ENCODE measurements around the gene STAC3. TPM values are rescaled to one million over a fixed set of nuclear protein-coding genes. Genes with fewer than 3 reads are reported as not detected.
A peak's percentile ranks its signal among the peaks of the same experiment; 100 is the strongest.

Gene STAC3
- total and polyA plus RNA-seq, 2 donors from 2014 or later: 1.5 to 3.1 TPM

DNA sequence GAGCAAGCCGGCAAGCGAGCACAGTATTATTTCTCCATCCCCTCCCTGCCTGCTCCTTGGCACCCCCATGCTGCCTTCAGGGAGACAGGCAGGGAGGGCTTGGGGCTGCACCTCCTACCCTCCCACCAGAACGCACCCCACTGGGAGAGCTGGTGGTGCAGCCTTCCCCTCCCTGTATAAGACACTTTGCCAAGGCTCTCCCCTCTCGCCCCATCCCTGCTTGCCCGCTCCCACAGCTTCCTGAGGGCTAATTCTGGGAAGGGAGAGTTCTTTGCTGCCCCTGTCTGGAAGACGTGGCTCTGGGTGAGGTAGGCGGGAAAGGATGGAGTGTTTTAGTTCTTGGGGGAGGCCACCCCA, 38.3 kb downstream of the STAC3 start:
- H3K27ac ChIP-seq (ENCODE audit: low read depth in 2 of 2, low read length in 2 of 2): no peak overlapping the region
- TF ChIP-seq, protein P1, sequence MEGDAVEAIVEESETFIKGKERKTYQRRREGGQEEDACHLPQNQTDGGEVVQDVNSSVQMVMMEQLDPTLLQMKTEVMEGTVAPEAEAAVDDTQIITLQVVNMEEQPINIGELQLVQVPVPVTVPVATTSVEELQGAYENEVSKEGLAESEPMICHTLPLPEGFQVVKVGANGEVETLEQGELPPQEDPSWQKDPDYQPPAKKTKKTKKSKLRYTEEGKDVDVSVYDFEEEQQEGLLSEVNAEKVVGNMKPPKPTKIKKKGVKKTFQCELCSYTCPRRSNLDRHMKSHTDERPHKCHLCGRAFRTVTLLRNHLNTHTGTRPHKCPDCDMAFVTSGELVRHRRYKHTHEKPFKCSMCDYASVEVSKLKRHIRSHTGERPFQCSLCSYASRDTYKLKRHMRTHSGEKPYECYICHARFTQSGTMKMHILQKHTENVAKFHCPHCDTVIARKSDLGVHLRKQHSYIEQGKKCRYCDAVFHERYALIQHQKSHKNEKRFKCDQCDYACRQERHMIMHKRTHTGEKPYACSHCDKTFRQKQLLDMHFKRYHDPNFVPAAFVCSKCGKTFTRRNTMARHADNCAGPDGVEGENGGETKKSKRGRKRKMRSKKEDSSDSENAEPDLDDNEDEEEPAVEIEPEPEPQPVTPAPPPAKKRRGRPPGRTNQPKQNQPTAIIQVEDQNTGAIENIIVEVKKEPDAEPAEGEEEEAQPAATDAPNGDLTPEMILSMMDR (IDR thresholded peaks at IDR 0.05; ENCODE audit: borderline replicate concordance, extremely low read depth, insufficient read depth): no peak
- intact Hi-C loops (cut with DNase I): no loop called here

GRCh38 chr12:57211791-57212700, 38.9 kb downstream of the STAC3 start:
- peaks cover 0 to 2% (median 0%) of the 10 kb centered on the region in 3 donors for H3K36me3 ChIP-seq (ENCODE audit: control insufficient read depth in 2 of 3, insufficient read depth in 3 of 3, low read length in 3 of 3)
- FAIRE-seq: no peak

More for the DNA sequence above, 38.3 kb downstream of the STAC3 start:
- no peaks in the 10 kb centered on the region for H3K9me3 ChIP-seq (ENCODE audit: control insufficient read depth in 2 of 3, insufficient read depth in 1 of 3, low read length in 3 of 3)
- H3K4me1 ChIP-seq (ENCODE audit: control insufficient read depth in 2 of 3, insufficient read depth in 2 of 3, low read depth in 1 of 3, low read length in 3 of 3): peaks cover 0 to 12% (median 8%) of the 10 kb centered on the region in 3 donors
- DNase-seq: peak in 1 of 5 donors; percentile 46
- H3K36me3 ChIP-seq (ENCODE audit: control insufficient read depth in 2 of 3, insufficient read depth in 3 of 3, low read length in 3 of 3): peaks cover 0 to 2% (median 0%) of the 10 kb centered on the region in 3 donors
- H3K4me3 ChIP-seq (ENCODE audit: low read length in 3 of 3): no peak overlapping the region
- no peak overlapping the region for H3K9ac ChIP-seq (ENCODE audit: low read length in 3 of 3)
- H3K27me3 ChIP-seq (ENCODE audit: control insufficient read depth, insufficient read depth, low read length): peaks cover 24% of the 10 kb centered on the region
- FAIRE-seq: no peak

DNA sequence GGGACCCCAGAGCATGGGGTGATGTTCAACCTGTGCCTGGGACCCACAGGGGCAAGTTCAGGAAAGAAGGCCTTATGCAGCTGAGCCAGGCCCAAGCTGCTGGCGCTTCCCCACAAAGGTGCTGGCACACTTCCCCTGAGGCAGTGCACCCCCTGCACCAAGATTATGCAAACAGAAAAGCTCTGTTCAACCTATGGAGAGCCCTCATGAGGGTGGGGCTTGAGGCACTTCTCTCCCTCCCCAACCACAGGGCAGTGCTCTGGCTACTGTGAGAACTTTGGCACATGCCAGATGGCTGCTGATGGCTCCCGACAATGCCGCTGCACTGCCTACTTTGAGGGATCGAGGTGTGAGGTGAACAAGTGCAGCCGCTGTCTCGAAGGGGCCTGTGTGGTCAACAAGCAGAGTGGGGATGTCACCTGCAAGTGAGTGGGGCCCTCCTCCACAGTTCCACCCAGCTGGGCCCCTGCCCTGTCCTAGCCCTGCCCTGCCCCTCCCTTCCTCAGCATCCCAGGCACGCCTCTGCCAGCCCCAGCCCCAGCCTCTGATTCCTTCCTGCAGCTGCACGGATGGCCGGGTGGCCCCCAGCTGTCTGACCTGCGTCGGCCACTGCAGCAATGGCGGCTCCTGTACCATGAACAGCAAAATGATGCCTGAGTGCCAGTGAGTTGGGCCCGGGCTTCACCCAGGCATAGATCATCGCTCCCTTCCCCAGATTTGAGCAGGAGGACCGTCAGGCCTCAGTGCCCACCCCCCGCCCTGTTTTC, 39.9 kb downstream of the STAC3 start:
- H3K36me3 ChIP-seq (ENCODE audit: control insufficient read depth in 2 of 3, insufficient read depth in 3 of 3, low read length in 3 of 3): peaks cover 0 to 5% (median 2%) of the 10 kb centered on the region in 3 donors
- no peaks in the 10 kb centered on the region for H3K9me3 ChIP-seq (ENCODE audit: control insufficient read depth in 2 of 3, insufficient read depth in 1 of 3, low read length in 3 of 3)
- H3K27me3 ChIP-seq (ENCODE audit: control insufficient read depth, insufficient read depth, low read length): peaks cover 18% of the 10 kb centered on the region
- DNase-seq: peak in 4 of 5 donors; percentile 37 to 64 (median 50)
- H3K27ac ChIP-seq (ENCODE audit: low read depth in 2 of 2, low read length in 2 of 2): no peak overlapping the region
- TF ChIP-seq, protein P1 (IDR thresholded peaks at IDR 0.05; ENCODE audit: borderline replicate concordance, extremely low read depth, insufficient read depth): no peak
- no peak overlapping the region for H3K4me3 ChIP-seq (ENCODE audit: low read length in 3 of 3)
- no peak for FAIRE-seq
- H3K4me1 ChIP-seq (ENCODE audit: control insufficient read depth in 2 of 3, insufficient read depth in 2 of 3, low read depth in 1 of 3, low read length in 3 of 3): peaks cover 0 to 8% (median 4%) of the 10 kb centered on the region in 3 donors
- H3K9ac ChIP-seq (ENCODE audit: low read length in 3 of 3): no peak overlapping the region
- intact Hi-C loops (cut with DNase I): no loop called here

More at GRCh38 chr12:57211791-57212700, 38.9 kb downstream of the STAC3 start:
- no peak overlapping the region for H3K9ac ChIP-seq (ENCODE audit: low read length in 3 of 3)
- peaks cover 18% of the 10 kb centered on the region for H3K27me3 ChIP-seq (ENCODE audit: control insufficient read depth, insufficient read depth, low read length)
- TF ChIP-seq, protein P1 (IDR thresholded peaks at IDR 0.05; ENCODE audit: borderline replicate concordance, extremely low read depth, insufficient read depth): no peak
- H3K27ac ChIP-seq (ENCODE audit: low read depth in 2 of 2, low read length in 2 of 2): no peak overlapping the region
- peaks cover 0 to 8% (median 5%) of the 10 kb centered on the region in 3 donors for H3K4me1 ChIP-seq (ENCODE audit: control insufficient read depth in 2 of 3, insufficient read depth in 2 of 3, low read depth in 1 of 3, low read length in 3 of 3)
- H3K4me3 ChIP-seq (ENCODE audit: low read length in 3 of 3): no peak overlapping the region
- intact Hi-C loops (cut with DNase I): no loop called here
- no peaks in the 10 kb centered on the region for H3K9me3 ChIP-seq (ENCODE audit: control insufficient read depth in 2 of 3, insufficient read depth in 1 of 3, low read length in 3 of 3)
- DNase-seq: no peak

Measured in kidney (tissue), 14 donors.